Activated T-cell treated with anti-CD3 and anti-CD28 coated beads for 24 hours (primary cell): ENCODE measurements around the gene SLC7A14.
A peak's percentile ranks its signal among the peaks of the same experiment; 100 is the strongest.

Experiments used
- DNase-seq: peaks from one replicate; pipeline ENCODE4 v3.0.0-alpha.2; 2020; ENCODE audit warnings: low read depth

Gene SLC7A14

DNA sequence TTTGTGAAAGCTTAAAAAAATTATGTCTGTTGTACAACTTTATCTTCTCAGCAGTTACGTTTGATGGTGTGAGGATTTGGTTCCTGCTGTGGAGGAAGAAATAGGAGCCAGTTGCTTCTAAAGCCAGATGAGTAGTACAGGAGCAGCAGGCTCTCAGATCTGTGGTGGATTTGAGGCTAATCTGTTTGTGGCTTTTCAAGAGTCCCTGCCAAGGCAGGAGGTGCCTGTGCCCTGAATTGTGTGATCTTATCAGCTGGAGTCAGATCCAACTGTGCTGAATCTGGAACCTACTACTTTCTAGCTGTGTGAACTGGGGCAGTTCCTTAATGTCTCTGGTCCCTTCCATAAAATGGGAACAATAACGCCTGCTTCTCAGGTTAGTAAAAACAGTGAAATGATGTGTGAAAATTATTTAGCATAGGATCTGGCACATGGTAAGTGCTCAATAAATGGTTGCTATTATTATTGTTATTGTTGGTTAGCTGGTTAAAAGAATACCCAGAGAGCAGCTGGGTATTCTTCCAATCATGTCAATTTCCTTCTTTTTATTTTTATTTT, 159.6 kb downstream of the SLC7A14 start:
- DNase-seq, result no peak

DNA sequence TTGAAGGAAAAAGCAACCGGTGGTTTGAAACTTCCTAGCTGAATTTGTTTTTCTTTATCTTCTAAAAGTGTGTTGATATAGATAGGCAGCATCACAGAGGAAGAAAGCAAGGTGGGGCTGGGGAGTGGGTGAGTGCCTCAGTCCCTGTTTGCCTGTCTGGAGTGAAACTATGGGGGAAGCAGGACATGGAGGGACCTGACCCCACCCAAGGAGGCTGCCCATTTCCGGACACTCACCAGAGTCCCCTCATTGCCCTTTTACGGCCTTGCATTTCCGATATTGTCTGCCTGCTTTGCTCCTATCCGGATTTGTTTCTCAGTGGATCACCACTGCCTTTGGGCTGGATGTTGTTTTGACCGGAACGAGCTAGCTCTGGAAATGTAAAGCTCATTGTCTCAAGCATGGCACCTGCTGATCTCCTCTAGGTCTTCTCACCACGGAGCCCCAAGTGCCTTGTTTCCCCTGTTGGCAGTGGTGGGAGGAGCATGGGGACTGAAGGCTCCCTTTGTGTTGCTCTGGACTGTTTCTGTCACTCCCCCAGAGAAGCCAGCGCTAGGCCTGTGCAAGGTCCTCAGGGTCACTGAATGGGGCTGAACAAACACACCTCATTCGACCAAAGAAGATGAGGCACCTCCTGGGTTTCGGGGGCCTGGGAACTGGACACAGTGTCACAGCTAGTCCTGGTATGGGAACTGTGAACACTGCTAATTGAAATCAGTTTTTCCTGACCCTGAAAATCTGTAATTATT, 160.2 kb downstream of the SLC7A14 start:
- DNase-seq, result no peak

DNA sequence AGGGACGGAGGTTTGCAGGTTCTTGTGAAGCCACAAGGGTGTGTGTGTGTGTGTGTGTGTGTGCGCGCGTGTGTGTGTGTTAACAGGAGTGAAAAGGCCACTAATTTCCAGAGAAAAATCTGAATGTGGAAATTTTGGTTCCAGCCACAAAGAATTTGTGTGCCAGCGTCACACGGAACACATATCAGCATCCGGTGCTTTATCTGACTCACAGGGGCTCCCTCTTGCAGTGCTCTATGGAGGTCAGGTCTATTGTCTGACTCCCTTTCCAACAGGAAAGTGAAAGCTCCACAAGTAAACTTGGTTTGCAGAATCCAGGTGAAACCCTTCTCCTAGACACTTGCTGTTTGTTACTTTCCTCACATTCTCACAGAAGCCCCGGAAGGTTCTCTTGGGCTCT, 161.0 kb downstream of the SLC7A14 start:
- no peak for DNase-seq

DNA sequence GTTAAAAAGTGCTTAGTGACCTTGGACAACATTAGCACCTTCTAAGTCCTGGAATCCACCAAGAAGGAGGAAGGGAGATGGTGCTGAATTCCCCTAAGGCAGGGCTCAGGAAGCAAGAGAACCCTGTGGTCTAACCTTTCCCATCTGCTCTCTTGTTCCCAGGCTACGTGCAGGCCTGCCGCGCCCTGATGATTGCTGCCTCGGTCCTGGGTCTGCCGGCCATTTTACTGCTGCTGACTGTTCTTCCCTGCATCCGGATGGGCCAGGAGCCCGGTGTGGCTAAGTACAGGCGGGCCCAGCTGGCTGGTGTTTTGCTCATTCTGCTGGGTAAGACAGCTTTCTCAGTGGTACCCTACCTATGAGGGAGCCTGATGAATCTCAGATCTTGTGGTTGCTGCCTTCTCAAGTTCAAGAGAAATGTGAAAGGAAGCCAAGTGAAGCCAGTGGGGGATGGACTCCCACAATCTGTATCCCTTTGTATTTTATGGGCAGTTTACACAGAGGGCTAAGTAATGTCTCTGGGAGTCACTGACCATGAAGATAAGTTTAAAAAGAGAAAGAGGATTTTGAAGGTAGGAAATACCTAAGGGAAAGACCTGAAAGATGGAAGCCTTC, 162.8 kb downstream of the SLC7A14 start:
- no peak for DNase-seq

DNA sequence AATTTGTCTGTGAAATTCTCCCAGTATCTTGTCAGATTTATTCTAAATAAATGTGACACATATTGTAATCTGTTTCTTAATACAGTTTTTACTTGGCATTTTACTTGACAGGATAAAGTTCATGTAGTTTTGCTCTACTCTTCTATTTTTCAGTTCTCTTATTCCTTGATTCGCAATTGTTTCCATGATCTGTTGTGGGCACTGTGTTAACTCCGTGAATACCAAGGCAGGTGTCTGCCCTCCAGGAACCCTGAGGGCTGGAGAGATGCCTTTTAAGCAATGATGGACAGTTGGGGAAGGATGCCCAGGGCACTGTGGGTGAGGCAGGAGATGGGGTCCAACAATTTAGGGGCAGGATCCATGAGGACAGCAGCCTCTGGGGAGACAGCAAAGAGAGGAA, 164.1 kb downstream of the SLC7A14 start:
- no peak for DNase-seq

DNA sequence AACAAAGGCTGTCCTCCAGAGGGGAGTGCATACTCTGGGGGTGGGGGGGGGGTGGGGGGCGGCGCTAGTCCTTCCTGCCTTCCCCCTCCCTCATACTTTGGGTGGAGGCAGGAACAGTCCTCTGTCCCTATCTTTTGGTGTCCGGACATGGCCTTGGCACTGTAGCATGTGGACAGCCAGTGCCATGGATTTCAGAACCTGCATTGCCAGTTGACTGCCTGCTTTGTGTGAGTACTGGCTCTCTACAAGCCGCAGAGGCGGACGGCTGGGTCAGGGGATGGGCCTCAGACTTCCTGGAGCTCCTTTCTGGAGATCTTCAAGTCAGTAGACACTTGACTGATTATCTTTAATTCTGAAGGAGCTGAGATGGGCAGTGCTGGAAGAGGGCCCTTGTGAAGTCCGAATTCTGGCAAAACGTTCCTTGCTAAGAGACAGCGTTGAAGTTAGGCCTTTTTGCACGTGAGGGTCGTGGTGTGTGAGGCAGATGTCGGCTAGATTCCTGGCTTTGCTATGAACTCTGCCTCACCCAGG, 164.7 kb downstream of the SLC7A14 start:
- DNase-seq, result no peak

DNA sequence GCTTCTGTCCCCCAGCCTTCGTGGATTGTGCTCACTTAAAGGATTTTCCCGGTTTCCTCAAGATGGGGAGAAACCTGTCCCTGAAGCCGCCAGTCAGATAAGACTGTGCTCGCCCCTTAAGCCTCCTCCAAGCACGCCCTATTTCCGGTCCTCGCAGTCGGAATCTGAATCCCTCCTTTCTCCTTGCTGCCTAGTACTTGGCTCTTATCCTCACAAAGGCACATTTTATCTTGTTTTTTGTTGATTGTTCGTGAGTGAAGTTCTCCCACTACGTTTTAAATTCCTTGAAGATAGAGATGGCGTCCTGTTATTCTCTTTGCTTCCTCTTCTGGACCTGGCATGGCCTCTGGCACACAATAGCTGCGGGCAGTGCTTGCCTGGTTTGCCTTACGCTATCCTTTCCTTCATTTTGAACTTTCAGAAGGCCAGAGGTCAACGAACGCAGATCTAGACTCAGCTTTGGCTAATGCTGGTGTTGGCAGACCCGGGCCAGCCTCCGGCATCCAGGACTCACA, 165.5 kb downstream of the SLC7A14 start:
- DNase-seq, result no peak

DNA sequence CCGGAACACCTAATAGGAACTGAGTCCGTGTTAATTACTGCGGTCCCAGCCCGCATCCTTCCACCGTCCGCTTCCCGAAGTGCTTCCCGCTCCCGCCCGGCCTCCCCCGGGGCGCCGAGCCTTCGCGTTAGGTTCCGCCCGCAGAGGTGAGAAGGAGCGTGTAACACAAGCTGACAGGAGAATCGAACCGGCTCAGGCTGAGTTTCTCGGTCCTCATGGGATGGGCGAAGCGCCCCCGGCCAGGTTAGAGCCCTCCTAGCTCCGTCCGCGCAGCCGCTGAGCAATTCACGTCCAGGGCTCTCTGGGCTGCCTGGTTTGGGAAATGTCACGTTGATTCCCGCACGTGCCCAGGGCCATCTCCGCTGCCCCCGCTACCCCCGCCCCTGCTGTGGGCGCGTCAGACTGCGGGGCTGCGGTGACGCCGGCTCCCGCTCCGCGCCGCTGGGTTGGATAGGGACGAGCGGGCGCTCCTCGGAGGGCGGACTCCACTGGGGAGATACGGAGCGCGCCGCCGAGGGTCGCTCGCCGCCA, 166.3 kb downstream of the SLC7A14 start:
- no peak for DNase-seq

DNA sequence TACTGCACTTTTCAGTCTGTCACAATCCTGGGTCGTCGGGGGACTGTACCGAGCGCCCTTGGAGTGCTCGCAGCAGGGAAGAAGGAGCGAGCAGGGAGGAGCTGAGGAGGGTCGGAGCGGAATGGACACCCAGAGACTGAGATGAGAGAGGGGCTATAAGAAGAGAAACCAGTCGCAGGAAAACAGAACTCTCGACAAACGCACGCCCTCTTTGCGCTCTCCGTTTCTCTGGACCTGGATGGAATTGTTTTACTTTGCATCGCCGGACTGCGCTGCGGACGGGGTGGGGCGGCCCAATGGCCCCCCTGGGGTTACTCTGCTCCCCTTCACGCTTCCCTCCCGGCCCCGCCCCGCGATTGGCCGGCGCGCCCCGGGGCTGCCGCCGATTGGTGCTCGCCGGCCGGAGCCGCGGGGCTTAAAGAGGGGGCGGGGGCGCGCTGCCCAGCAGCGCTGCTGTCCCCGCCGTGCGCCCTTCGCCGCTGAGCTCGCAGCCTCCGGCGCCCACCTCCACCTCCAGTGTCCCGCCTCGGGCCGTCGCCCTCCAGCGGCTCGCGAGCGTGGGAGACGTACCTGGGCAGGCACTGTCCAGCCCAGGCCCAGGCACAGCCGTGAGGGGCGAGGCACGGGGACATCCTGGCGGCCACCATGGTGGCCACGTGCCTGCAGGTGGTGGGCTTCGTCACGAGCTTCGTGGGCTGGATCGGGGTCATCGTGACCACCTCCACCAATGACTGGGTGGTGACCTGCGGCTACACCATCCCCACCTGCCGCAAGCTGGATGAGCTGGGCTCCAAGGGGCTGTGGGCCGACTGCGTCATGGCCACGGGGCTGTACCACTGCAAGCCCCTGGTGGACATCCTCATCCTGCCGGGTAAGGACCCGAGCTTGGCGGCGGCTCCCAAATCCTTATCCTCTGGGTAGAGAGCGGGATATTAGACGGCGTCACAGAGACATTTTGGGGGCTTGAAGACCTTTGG, 167.2 kb downstream of the SLC7A14 start, which contains the start of gene CLDN11:
CLDN11 (plus strand) TSS at position 447 of the 977 bp plus-strand sequence; CDS start at position 646, 199 bp downstream.
- no peak for DNase-seq

DNA sequence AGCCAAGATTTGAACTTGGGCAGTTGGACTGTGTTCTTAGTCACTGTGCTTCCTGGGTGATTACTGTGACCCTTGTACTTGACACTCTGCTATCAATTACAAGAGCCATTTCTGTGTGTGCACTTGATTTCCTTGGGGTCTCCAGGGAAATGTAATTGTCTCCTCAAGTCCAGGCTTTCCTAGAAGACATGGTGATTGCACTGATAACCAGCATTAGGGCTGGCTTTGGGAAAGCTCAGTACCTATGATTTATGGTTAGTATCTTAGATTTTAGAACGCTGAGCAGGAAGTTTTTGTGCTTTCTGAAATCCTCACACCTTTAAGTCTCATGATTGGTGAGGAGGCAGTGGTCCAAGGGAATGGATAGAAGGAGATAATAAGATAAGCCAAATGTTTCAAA, 168.8 kb downstream of the SLC7A14 start:
- no peak for DNase-seq

DNA sequence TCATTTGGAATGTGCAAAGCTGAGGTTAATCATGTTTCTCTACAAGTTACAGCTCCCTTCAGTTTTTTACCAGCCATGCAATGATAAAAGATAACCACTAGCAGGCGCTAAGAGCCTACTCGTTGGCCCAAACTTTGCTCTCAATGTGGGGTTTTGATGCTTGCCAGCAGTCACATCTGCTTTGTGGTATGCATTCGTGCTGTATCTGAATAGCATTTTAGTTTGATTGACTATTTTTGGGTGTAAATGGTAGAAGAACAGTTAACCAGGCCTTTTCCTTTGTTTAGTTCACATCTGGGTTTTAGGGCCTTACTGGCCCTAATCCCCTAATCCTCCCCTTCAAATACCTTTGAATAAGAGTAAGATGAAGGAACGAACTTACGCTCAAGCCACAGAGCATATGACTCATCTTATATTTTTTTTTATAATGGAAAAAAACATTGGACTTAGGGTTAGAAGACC, 171.6 kb downstream of the SLC7A14 start:
- peak; percentile 19 for DNase-seq

DNA sequence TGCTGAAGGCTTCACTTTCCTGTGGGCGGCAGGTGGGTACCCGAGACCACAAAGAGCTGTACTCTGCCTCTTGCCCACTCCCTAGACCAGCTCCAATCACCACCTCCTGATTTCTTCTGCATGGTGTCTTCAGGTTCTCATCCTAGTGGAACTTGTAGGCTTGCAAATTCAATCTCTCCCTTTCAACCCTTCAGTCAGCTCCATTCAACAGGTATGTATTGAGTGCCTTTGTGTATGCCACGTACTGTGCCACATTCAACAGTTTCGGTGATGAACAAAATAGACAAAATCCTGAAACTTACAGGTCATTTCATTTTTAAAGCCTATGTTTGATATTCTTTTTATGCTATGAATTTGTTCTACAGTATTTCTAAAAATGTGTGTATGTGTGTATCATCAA, 172.6 kb downstream of the SLC7A14 start:
- DNase-seq, result no peak

DNA sequence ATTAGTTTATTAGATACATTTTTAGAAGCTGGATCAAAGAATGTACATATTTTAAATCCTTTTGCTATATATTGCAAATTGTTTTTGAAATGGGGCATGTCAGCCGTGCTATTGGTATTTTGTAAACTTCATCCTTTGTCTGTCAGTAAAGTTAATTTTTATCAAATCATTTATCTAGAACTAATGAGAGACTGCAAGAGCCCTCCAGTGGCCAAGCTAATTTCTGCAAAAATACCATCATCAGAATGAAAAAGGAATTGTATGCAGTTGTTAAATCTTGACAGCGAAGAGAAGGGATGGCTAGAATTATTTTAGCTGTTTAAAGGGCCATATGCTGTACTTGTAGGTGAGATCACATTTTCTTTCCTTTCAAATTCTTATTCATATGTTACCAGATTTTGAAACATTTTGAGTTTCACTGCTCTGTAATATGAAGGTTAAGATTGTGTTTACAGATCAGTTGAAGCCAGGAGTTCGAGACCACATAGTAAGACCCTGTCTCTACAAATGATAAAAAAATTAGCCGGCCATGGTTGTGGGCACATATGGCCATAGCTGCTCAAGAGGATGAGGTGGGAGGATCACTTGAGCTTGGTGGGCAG, 175.3 kb downstream of the SLC7A14 start:
- no peak for DNase-seq
